Karpas-422 (cell line): ENCODE results near the gene HMCN2. TPM values are rescaled to one million over a fixed set of nuclear protein-coding genes. Genes with fewer than 3 reads are reported as not detected.

Experiments
- DNase-seq: peaks from one replicate; pipeline ENCODE4 v3.0.0-alpha.2; 2015
- H2AFZ ChIP-seq: fragments of 200-600 bp; sonication (generic); 2 replicates; pipeline ENCODE4 v1.6.1; 2014; ENCODE audit warnings: antibody characterized with exemption, low read length, mixed read lengths
- H3K27ac ChIP-seq: fragments of 200-600 bp; sonication (generic); 2 replicates; pipeline ENCODE4 v1.5.1; 2014; ENCODE audit warnings: mild to moderate bottlenecking, low read length, moderate library complexity
- H3K27me3 ChIP-seq: fragments of 200-600 bp; sonication (generic); 2 replicates; pipeline ENCODE4 v1.6.1; 2014; ENCODE audit warnings: low read length, mixed read lengths
- H3K36me3 ChIP-seq: fragments of 200-600 bp; sonication (generic); 2 replicates; pipeline ENCODE4 v1.6.1; 2014; ENCODE audit warnings: low read length, mixed read lengths; ENCODE audit not compliant: insufficient read depth
- H3K4me1 ChIP-seq: fragments of 200-600 bp; sonication (generic); 2 replicates; pipeline ENCODE4 v1.6.1; 2014; ENCODE audit warnings: mild to moderate bottlenecking, low read length, mixed read lengths
- H3K4me2 ChIP-seq: fragments of 200-600 bp; sonication (generic); 2 replicates; pipeline ENCODE4 v1.6.1; 2014; ENCODE audit warnings: low read length, low read depth, mild to moderate bottlenecking; ENCODE audit not compliant: poor library complexity, severe bottlenecking
- H3K4me3 ChIP-seq: fragments of 200-600 bp; sonication (generic); 2 replicates; pipeline ENCODE4 v1.5.1; 2014; ENCODE audit warnings: mild to moderate bottlenecking, antibody characterized with exemption, low read length, mixed read lengths
- H3K79me2 ChIP-seq: fragments of 200-600 bp; sonication (generic); 2 replicates; pipeline ENCODE4 v1.6.1; 2014; ENCODE audit warnings: mild to moderate bottlenecking, low read length, mixed read lengths
- H3K9ac ChIP-seq: fragments of 200-600 bp; sonication (generic); 2 replicates; pipeline ENCODE4 v1.6.0; 2014; ENCODE audit warnings: low read length
- H3K9me2 ChIP-seq: fragments of 200-600 bp; sonication (generic), shearing (Covaris generic); replicated peaks from 2 replicates; pipeline ENCODE4 v1.6.0; 2014; ENCODE audit warnings: mild to moderate bottlenecking, low read length, moderate library complexity; ENCODE audit not compliant: insufficient read depth
- H3K9me3 ChIP-seq: fragments of 300-700, 200-600 bp; sonication (generic); 2 replicates; pipeline ENCODE4 v1.6.1; 2014; ENCODE audit warnings: low read length, mixed read lengths
- H4K20me1 ChIP-seq: fragments of 200-600 bp; sonication (generic); 2 replicates; pipeline ENCODE4 v1.6.1; 2014; ENCODE audit warnings: mild to moderate bottlenecking, antibody characterized with exemption, low read length, low read depth; ENCODE audit not compliant: insufficient read depth
- total RNA-seq: library from RNA; depleted of rRNA; stranded (reverse); fragments of >200 nt; shearing (Covaris generic); gene quantifications from 2 replicates; pipeline ENCODE4 v1.2.3, GENCODE V29; 2014; ENCODE audit warnings: low replicate concordance

HMCN2 gene
- total RNA-seq, 1 experiment from 2014 or later: not detected

- DNase-seq: no peak
- Histone ChIP-seq H3K4me3 (no peak overlapping the region), H3K36me3 (no peaks in the 10 kb centered on the region), H3K4me1 (no peaks in the 10 kb centered on the region), H4K20me1 (no peaks in the 10 kb centered on the region), H3K9me2 (no peaks in the 10 kb centered on the region), H2AFZ (no peak overlapping the region), H3K9me3 (no peaks in the 10 kb centered on the region), H3K27me3 (no peaks in the 10 kb centered on the region), H3K9ac (no peak overlapping the region), H3K79me2 (no peaks in the 10 kb centered on the region), H3K27ac (no peak overlapping the region), H3K4me2 (no peak overlapping the region)
These were observed 204.7 kb downstream of the HMCN2 start for GRCh38 chr9:130470269-130470668.

DNA sequence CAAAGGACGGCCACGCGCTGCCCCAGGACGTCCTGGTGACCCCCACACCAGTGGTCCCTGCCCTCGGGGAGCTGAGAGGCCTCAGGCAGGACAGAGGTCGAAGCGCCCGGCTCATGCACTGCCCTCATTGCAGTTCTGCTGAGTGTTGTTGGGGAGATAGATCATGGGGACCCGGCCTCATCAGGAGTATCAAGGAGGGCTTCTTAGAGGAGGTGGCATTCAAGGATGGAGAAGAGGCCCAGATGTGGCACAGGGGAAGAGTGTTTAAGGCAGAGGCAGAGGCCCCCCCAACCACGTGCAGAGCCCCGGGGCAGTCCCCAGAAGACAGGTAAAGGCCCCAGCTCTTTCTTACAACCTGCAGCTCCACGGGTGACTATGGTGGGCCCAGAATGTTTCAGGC lies 205.4 kb downstream of the HMCN2 start:
- Histone ChIP-seq H3K9me2 (no peaks in the 10 kb centered on the region), H3K27me3 (no peaks in the 10 kb centered on the region), H3K4me2 (no peak overlapping the region), H3K27ac (no peak overlapping the region), H3K9ac (no peak overlapping the region), H3K36me3 (no peaks in the 10 kb centered on the region), H2AFZ (no peak overlapping the region), H3K4me3 (no peak overlapping the region), H3K9me3 (no peaks in the 10 kb centered on the region), H4K20me1 (no peaks in the 10 kb centered on the region), H3K4me1 (no peaks in the 10 kb centered on the region), H3K79me2 (no peaks in the 10 kb centered on the region)
- no peak for DNase-seq

GRCh38 chr9:130471411-130472183 lies 206.0 kb downstream of the HMCN2 start:
- Histone ChIP-seq H3K79me2 (no peaks in the 10 kb centered on the region), H3K4me3 (no peak overlapping the region), H3K9ac (no peak overlapping the region), H3K36me3 (no peaks in the 10 kb centered on the region), H3K27me3 (no peaks in the 10 kb centered on the region), H4K20me1 (no peaks in the 10 kb centered on the region), H3K27ac (no peak overlapping the region), H3K9me3 (no peaks in the 10 kb centered on the region), H2AFZ (no peak overlapping the region), H3K4me1 (no peaks in the 10 kb centered on the region), H3K4me2 (no peak overlapping the region), H3K9me2 (no peaks in the 10 kb centered on the region)
- no peak for DNase-seq

- H4K20me1 ChIP-seq: no peaks in the 10 kb centered on the region
- no peaks in the 10 kb centered on the region for H3K27me3 ChIP-seq
- no peaks in the 10 kb centered on the region for H3K4me1 ChIP-seq
- H3K79me2 ChIP-seq: no peaks in the 10 kb centered on the region
- no peaks in the 10 kb centered on the region for H3K9me2 ChIP-seq
- H3K4me3 ChIP-seq: no peak overlapping the region
- no peaks in the 10 kb centered on the region for H3K9me3 ChIP-seq
- no peak overlapping the region for H3K27ac ChIP-seq
- DNase-seq: no peak
- no peak overlapping the region for H3K9ac ChIP-seq
- H3K36me3 ChIP-seq: no peaks in the 10 kb centered on the region
- H3K4me2 ChIP-seq: no peak overlapping the region
- H2AFZ ChIP-seq: no peak overlapping the region
These were observed 206.7 kb downstream of the HMCN2 start for GRCh38 chr9:130472184-130472705.

GRCh38 chr9:130473009-130473408 lies 207.4 kb downstream of the HMCN2 start:
- Histone ChIP-seq H2AFZ (no peak overlapping the region), H3K36me3 (no peaks in the 10 kb centered on the region), H3K4me3 (no peak overlapping the region), H3K4me1 (no peaks in the 10 kb centered on the region), H3K4me2 (no peak overlapping the region), H3K27ac (no peak overlapping the region), H4K20me1 (no peaks in the 10 kb centered on the region), H3K27me3 (no peaks in the 10 kb centered on the region), H3K79me2 (no peaks in the 10 kb centered on the region), H3K9me3 (no peaks in the 10 kb centered on the region), H3K9ac (no peak overlapping the region), H3K9me2 (no peaks in the 10 kb centered on the region)
- DNase-seq: no peak

- no peaks in the 10 kb centered on the region for H3K9me3 ChIP-seq
- no peak overlapping the region for H3K4me3 ChIP-seq
- no peaks in the 10 kb centered on the region for H3K79me2 ChIP-seq
- no peaks in the 10 kb centered on the region for H3K9me2 ChIP-seq
- no peak overlapping the region for H3K4me2 ChIP-seq
- no peak overlapping the region for H3K9ac ChIP-seq
- H4K20me1 ChIP-seq: no peaks in the 10 kb centered on the region
- no peak for DNase-seq
- no peaks in the 10 kb centered on the region for H3K4me1 ChIP-seq
- H3K27me3 ChIP-seq: no peaks in the 10 kb centered on the region
- H3K36me3 ChIP-seq: no peaks in the 10 kb centered on the region
- no peak overlapping the region for H3K27ac ChIP-seq
- no peak overlapping the region for H2AFZ ChIP-seq
These were observed 208.0 kb downstream of the HMCN2 start for GRCh38 chr9:130473566-130473965.

- H3K9me3 ChIP-seq: no peaks in the 10 kb centered on the region
- no peaks in the 10 kb centered on the region for H3K27me3 ChIP-seq
- no peak overlapping the region for H3K9ac ChIP-seq
- no peaks in the 10 kb centered on the region for H3K36me3 ChIP-seq
- no peaks in the 10 kb centered on the region for H3K4me1 ChIP-seq
- H3K79me2 ChIP-seq: no peaks in the 10 kb centered on the region
- no peak for DNase-seq
- H2AFZ ChIP-seq: no peak overlapping the region
- H3K27ac ChIP-seq: no peak overlapping the region
- no peak overlapping the region for H3K4me3 ChIP-seq
- no peak overlapping the region for H3K4me2 ChIP-seq
- no peaks in the 10 kb centered on the region for H3K9me2 ChIP-seq
- H4K20me1 ChIP-seq: no peaks in the 10 kb centered on the region
These were observed 208.5 kb downstream of the HMCN2 start for GRCh38 chr9:130474106-130474505.

DNA sequence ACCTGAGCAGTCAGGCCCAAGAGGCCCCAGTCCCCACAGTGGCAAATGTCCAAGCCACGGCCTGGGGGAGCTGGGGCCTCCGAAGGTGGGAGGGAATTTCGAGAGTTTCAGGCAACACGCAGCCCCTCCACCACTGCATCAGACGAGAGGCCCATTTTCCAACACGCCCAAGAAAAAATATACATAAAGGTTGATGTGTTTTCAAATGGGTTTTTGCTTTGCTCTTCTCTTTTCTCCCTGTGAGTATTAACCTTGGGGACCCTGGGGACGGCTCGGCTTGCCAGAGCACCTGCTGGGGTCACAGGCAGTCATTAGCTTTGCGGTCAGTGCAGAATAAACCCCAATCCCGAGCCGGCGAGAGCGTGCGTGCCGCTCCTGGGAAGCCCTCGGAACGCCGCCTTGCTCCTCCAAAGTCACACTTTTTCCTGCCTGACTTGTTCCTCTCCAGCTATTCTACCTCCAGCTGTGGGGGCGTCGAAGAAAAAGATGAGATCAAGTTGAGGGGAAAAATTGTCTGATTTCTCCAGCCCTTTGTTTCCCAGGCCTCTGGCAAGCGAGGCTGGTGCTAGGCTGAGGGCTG lies 210.7 kb downstream of the HMCN2 start:
- no peak overlapping the region for H3K4me3 ChIP-seq
- no peaks in the 10 kb centered on the region for H3K4me1 ChIP-seq
- no peaks in the 10 kb centered on the region for H3K27me3 ChIP-seq
- H3K9me2 ChIP-seq: no peaks in the 10 kb centered on the region
- H3K36me3 ChIP-seq: no peaks in the 10 kb centered on the region
- H3K27ac ChIP-seq: no peak overlapping the region
- no peak overlapping the region for H3K9ac ChIP-seq
- H3K9me3 ChIP-seq: no peaks in the 10 kb centered on the region
- no peak overlapping the region for H2AFZ ChIP-seq
- no peak overlapping the region for H3K4me2 ChIP-seq
- DNase-seq: no peak
- no peaks in the 10 kb centered on the region for H3K79me2 ChIP-seq
- H4K20me1 ChIP-seq: no peaks in the 10 kb centered on the region
